Stimulated activated CD4-positive, alpha-beta T cell treated with anti-CD3 and anti-CD28 coated beads, TNF-alpha, amount 100 ng/mL, for 24 hours (primary cell): ENCODE measurements around the gene SIPA1L3.
A peak's percentile ranks its signal among the peaks of the same experiment; 100 is the strongest.
"Not testable (repeated sequence)": the region's sequence is repeated elsewhere in the genome, so short reads cannot be mapped to it uniquely, and the experiment has no call there.

Experiments
- DNase-seq, 3 experiments: peaks; one replicate each; pipeline ENCODE4 v3.0.0-alpha.2; 2020; ENCODE audit warnings: low read depth in 3 of 3

SIPA1L3 gene

GRCh38 chr19:37906869-37907734 lies at the start of gene SIPA1L3:
SIPA1L3 (plus strand) TSS chr19:37907208; CDS start chr19:38081566, 174,358 bp downstream.
- DNase-seq, result peak; percentile 85 to 92 (median 87)

GRCh38 chr19:37864501-37864900 lies 42.5 kb upstream of the SIPA1L3 start:
- no peak for DNase-seq

GRCh38 chr19:37865930-37866329 lies 41.1 kb upstream of the SIPA1L3 start:
- DNase-seq, result not testable (repeated sequence)

DNA sequence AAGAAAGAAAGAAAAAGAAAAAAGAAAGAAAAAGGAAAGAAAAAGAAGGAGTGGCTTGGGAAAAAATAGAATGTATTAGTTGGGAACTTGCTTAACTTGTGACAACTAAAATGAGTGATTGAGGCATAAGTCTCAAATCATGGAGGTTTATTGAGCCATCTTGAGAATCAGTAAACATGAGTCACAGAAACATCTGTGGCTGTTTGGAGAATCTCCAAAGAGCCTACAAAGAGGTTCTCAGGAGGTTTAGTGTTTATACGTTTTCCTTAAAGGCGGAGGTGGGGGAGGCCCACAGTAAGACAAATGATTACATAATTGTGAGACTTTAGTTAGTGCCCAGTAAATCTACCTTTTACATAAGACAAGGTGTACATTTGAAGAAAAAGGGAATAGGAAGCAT lies 39.2 kb upstream of the SIPA1L3 start:
- DNase-seq, result no peak

DNA sequence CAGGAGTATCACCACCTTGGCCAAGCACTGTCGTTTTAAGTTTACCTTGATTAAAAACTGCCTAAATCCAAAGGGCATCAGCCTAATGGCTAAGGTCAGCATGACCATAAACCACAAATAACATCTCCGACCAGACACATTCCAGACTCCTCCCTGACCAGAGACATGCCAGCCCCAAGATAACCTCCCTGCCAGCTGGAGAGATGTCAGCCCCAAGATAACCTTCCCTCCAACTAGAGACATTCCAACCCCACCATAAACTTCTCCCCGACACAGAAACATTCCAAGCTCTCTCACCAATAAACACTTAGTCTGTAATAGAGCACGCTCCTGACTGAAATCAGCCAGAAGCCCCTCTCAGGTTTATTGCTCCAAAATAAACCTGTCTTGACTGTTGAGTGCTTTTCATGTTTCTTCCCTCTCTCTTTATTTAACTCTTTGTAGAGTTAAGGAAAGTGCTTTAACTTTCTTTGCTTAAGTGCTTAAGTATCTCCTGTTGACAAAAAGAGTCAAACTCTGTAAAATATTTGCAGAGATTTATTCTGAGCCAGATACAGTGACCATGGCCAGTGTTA lies 37.2 kb upstream of the SIPA1L3 start:
- DNase-seq, result no peak

DNA sequence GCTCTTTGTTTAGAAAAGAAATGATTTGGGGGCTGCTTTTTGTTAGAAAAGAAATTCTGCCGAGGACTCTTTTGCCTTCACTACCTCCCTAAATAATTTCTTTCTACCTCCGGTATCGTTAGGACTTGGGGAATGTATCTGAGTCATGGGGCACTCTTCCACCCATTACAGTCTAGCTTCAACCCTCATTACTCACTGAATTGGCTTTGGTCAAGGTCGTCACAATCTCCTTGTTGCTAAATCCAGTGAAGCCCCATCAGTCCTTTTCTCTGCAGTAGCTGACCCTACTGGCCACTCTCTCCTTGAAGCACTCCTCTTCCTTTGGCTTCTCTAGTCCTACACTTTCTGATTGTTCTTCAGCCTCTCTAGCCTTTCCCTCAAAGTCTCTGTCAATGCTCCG lies 34.6 kb upstream of the SIPA1L3 start:
- no peak for DNase-seq

DNA sequence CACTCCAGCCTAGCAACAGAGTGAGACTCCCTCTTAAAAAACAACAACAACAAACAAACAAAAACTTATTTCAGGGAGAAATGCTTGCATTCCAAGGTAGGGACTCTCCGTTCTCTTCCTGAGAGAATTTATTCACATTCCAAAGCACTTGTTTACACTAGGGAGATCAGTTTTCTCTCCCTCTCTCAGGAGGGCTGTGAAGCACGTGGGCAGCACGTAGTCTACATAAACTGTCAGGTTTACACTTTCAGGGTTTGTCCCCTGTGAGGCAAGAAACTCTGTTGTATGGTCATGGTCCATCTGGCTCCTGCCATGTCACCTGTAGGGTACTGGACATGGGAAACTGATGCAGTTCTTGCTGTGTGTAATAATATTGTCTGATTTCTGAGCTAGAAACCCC lies 32.2 kb upstream of the SIPA1L3 start:
- DNase-seq, result no peak

- DNase-seq, result no peak
These were observed 31.0 kb upstream of the SIPA1L3 start for GRCh38 chr19:37876032-37876431.

- no peak for DNase-seq
These were observed 29.9 kb upstream of the SIPA1L3 start for GRCh38 chr19:37877147-37877546.

GRCh38 chr19:37885392-37885791 lies 21.6 kb upstream of the SIPA1L3 start:
- DNase-seq, result no peak

DNA sequence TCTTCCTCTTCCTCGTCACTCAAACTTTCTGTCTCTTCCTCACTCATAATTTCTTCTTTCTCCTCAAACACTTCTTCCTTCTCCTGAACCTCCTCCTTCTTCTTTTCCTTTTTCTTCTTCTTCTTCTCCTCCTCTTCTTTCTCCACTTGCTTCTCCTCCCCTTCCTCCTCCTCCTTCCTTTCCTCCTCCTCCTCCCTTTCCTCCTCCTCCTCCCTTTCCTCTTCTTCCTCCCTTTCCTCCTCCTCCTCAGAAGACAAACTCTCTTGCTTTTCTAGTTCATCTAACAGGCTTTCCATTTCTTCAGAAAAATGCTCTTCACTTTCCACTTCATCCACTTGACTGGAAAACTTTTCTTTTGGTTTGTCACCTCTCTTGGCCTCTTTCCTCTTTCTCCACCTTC lies 20.4 kb upstream of the SIPA1L3 start:
- DNase-seq, result no peak

DNA sequence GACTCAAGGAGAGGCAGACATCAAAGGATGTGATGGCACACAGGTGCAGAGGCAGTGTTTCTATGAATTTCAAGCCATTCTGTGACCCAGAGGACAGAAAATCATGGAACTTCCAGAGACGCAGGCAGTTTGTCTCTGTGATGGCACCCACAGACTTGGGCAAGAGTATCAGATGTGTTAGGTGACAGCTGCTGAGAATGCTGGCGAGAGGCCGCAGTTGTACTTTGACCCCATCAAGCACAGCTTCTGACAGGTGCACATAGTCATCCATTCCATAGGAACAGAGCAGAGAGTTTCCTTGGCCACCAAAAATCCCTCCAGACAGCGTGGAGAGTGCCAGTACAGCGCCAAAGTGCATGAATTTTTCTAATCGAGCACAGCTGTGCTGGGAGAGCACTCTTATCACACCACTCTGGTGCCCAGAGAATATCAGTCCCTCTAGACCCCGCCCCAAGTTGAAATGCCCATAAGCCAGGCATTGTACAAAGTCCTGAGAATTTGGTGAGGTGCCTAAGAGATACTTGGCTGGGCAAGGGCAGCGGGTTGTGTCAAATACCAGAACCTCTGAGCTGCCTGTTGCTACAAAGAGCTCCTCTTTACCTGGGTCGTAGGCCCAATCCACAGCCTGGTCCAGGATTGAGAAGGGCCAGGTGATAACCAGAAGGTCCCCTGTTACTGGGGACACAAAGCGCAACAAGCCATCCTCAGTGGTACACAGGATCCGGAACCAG lies 13.0 kb upstream of the SIPA1L3 start:
- DNase-seq, result no peak

GRCh38 chr19:37896180-37896579 lies 10.8 kb upstream of the SIPA1L3 start:
- DNase-seq, result no peak

DNA sequence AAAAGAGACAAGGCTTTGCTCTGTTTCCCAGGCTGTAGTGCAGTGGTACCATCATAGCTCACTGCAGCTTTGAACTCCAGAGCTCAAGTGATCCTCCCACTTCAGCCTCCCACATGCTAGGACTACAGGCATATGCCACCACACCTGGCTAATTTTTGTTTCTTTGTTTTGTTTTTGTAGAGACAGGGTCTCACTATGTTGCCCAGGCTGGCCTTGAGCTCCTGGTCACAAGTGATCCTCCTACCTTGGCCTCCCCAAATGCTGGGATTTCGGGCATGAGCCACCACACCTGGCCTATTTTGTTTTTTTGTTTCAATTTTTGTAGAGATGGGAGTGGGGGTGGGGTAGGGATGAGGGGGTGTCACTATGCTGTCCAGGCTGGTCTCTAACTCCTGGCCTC lies 7.6 kb upstream of the SIPA1L3 start:
- no peak for DNase-seq

DNA sequence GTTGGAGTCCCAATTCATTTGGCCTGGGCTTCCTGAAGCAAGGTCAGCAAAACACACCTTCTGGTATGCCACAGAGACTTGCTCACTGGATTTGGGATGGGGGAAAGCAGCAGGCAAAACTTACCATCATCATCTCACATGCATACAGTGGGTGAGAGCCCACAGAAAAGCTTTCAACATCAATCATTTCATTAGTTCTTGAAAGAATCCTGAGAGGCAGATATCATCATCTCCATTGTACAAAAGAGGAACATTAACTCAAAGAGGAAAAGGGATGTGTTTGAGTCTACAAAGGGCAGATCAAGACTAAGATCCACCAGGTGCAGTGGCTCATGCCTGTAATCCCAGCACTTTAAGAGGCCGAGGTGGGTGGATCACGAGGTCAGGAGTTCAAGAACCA lies 7.0 kb upstream of the SIPA1L3 start:
- no peak for DNase-seq

GRCh38 chr19:37902668-37903067 lies 4.3 kb upstream of the SIPA1L3 start:
- DNase-seq, result peak; percentile 71 to 77 (median 75)

- no peak for DNase-seq
These were observed 3.9 kb upstream of the SIPA1L3 start for GRCh38 chr19:37903096-37903495.

DNA sequence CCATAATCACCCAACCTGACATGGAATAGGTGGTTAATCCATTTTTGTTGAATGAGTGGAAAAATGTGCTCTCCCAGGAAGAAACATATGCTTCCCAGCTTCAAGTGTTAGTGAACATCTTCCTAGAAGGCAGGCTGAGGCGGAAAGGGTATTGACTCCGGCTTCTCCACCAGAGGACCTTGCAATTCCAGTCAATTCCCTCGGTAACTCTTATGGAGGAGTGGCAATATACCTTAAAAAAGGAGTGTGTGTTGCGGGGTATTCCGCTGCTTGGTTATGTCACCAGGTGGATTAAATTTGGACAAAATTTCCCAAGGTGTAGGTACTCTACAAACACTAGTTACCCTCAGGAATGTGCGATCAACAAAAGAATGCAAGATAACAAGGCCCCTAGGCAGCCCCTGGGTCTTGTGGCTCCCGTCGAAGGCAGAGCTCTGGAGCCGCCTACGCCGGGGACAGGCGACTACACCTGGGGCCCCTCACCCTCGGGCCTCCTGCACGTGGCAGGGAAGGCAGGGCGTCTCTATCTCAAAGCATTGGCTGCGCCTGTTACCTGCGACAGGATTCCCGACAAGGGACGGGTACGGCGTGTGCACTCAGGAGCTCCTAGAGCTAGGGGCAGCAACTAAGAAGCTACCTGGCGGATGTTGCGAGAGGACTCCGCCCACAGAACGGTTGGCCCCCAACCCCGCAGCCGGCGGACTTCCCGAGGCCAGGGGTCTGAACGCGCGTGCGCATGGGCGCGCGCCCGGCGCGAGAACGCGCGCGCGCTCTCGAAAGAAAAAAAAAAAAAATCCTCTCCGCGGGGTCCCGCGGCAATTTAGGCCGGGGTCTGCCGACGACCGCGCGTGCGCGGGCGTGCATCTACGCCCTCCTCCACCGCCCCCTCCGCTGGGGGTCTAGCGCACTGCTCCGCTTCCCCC lies 801 bp upstream of the SIPA1L3 start, which contains the start of gene WDR87:
TSS of gene WDR87 (minus strand) at position 649 of the 923 bp plus-strand sequence. CDS start 8,355 bp downstream, outside the sequence.
- DNase-seq, result peak in 2 of 3 experiments; percentile 11 to 31

DNA sequence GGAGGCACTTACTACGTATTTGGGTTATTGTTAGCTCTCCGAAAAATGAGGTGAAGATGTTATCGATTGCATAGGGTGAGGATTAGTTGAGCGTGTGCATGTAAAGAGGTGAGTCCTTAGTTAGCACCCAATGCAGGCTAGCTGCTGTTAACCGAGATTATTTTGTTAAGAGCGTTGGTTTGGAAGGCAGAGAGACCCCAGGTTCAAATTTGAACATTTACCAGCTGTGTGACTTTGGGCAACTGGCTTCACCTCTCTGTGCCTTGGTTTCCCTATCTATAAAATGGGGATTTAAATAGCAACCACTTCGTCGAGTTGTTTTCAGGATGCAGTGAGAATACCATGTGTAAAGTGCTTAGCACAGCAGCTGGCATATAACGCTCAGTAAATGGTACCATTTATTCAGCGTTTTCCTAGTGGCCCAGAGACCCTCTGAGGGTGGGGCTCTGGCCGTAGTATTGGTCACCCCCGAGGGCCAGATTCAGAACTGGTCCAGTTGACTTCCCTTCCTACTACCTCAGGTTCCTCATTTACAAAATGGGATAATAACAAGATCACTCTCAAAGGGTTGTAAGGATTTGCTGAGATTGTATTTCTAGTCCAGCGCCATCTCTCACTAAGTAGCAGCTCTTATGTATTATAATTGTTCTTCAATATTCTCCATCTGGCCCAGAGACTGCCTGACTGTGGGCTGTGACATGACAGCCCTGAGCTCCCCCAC lies 887 bp downstream of the SIPA1L3 start:
- DNase-seq, result no peak

DNA sequence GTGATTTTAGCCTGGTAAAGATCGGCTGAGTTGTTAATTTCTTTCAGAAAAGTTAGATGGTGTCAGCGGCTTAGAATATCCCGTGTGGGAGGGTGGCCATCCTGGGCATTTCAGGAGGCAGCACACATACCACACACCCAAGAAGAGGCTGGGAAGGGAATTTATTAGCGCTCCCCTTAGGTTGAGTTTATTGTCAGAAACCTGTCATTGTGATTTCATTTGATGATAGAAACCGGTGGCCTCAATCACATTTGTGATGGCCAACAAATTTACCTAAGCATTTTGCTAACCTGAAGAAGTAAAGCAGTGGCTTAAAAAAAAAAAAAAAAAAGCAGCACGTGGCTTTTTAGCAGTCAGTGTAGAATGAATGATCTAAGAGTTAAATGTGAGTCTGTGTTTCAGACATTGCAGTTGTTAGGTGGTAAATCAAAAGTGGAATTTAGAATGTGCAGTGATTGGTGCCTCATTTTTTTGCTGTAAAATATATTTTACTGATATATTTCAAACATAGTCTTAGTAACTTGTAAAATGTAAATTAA lies 2.7 kb downstream of the SIPA1L3 start:
- DNase-seq, result no peak
